GM12873 (cell line): Measurements from ENCODE around the gene PPA1.

ENCODE experiments used
- CTCF ChIP-seq: IDR thresholded peaks from 2 replicates; pipeline ENCODE4 v1.5.1; 2012; ENCODE audit warnings: low read depth, mild to moderate bottlenecking, moderate library complexity, low read length, control low read depth; ENCODE audit not compliant: insufficient read depth; ENCODE audit errors: missing control alignments

The PPA1 gene

GRCh38 chr10:70183304-70183703, 49.9 kb downstream of the PPA1 start:
- TF ChIP-seq CTCF: no peak

GRCh38 chr10:70178139-70178725, 55.0 kb downstream of the PPA1 start:
- TF ChIP-seq CTCF: no peak

- no peak for TF ChIP-seq CTCF
These were observed 56.8 kb downstream of the PPA1 start for GRCh38 chr10:70176441-70176840.

- TF ChIP-seq CTCF: no peak
These were observed 57.7 kb downstream of the PPA1 start for GRCh38 chr10:70175516-70175915.

- no peak for TF ChIP-seq CTCF
These were observed 59.0 kb downstream of the PPA1 start for GRCh38 chr10:70174058-70174741.

- TF ChIP-seq CTCF: no peak
These were observed 63.4 kb downstream of the PPA1 start for GRCh38 chr10:70169649-70170364.

GRCh38 chr10:70169011-70169410, 64.2 kb downstream of the PPA1 start:
- TF ChIP-seq CTCF: no peak
